GM23338 (cell line): ENCODE results near the gene INPP5A. TPM values are rescaled to one million over a fixed set of nuclear protein-coding genes. Genes with fewer than 3 reads are reported as not detected.

Experiments
- NANOG ChIP-seq: IDR thresholded peaks from 2 replicates; pipeline ENCODE4 v1.6.1; 2016; ENCODE audit warnings: antibody characterized with exemption, borderline replicate concordance
- POLR2AphosphoS5 ChIP-seq: IDR thresholded peaks from 2 replicates; pipeline ENCODE4 v1.6.1; 2016; ENCODE audit warnings: antibody characterized with exemption, low read depth
- STAT1 ChIP-seq: IDR thresholded peaks from one replicate; pipeline ENCODE4 v1.6.1; 2016; ENCODE audit warnings: antibody characterized with exemption; ENCODE audit not compliant: unreplicated experiment
- ZNF114 ChIP-seq: fragments of 250-450 bp; sonication (Bioruptor Pico); IDR thresholded peaks from 2 replicates; pipeline ENCODE4 v1.5.0; 2020; ENCODE audit warnings: mild to moderate bottlenecking, moderate library complexity
- polyA plus RNA-seq: library from polyadenylated mRNA; unstranded; fragments of >200 nt; fragmentation: Nextera tagmentation; extraction: Ambion mirVana; gene quantifications from 2 replicates; pipeline ENCODE4 v1.2.1, GENCODE V29; 2016
- total RNA-seq: library from RNA; depleted of rRNA; stranded (reverse); fragments of >200 nt; shearing (Covaris generic); gene quantifications from 2 replicates; pipeline ENCODE4 v1.2.3, GENCODE V29; 2014
- TF ChIP-seq, protein P1 (sequence below): fragments of 250-450 bp; sonication (Bioruptor Pico); IDR thresholded peaks from 2 replicates; pipeline ENCODE4 v1.5.0; 2020; ENCODE audit warnings: mild to moderate bottlenecking, moderate library complexity
- TF ChIP-seq, protein P2 (sequence below): IDR thresholded peaks from one replicate; pipeline ENCODE4 v1.6.1; 2018; ENCODE audit warnings: antibody characterized with exemption; ENCODE audit not compliant: unreplicated experiment

The INPP5A gene
- total and polyA plus RNA-seq, 2 experiments from 2014 or later, result 5.9 to 40.6 TPM

DNA sequence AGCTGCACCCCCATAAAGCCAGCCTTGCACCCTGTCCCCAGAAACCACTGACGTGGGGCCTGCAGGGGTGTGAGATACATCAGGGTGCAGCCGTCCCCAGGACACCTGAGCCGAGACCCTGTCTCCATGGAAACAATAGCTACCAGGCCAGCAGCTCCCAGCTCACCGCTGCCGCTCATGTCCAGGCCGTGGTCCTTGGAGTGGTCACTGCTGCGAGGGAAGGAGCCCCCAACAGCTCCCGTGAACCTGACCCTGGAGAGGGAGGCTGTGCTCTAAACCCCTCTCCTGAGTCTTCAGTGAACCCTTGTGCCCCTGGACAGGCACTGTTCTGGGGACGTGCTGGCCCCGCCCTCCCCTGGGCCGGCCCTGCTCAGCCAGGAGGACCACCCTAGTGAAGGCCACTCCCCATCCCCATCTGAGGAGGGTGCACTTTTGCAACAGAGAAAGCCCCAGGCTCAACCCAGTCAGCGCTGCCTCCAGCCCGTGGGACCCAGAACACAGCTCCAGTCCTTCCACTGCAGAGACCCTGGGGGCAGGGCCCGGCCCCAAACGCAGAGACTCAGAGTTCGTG is 19.6 kb upstream of the INPP5A start (continued):
- TF ChIP-seq, protein P1, sequence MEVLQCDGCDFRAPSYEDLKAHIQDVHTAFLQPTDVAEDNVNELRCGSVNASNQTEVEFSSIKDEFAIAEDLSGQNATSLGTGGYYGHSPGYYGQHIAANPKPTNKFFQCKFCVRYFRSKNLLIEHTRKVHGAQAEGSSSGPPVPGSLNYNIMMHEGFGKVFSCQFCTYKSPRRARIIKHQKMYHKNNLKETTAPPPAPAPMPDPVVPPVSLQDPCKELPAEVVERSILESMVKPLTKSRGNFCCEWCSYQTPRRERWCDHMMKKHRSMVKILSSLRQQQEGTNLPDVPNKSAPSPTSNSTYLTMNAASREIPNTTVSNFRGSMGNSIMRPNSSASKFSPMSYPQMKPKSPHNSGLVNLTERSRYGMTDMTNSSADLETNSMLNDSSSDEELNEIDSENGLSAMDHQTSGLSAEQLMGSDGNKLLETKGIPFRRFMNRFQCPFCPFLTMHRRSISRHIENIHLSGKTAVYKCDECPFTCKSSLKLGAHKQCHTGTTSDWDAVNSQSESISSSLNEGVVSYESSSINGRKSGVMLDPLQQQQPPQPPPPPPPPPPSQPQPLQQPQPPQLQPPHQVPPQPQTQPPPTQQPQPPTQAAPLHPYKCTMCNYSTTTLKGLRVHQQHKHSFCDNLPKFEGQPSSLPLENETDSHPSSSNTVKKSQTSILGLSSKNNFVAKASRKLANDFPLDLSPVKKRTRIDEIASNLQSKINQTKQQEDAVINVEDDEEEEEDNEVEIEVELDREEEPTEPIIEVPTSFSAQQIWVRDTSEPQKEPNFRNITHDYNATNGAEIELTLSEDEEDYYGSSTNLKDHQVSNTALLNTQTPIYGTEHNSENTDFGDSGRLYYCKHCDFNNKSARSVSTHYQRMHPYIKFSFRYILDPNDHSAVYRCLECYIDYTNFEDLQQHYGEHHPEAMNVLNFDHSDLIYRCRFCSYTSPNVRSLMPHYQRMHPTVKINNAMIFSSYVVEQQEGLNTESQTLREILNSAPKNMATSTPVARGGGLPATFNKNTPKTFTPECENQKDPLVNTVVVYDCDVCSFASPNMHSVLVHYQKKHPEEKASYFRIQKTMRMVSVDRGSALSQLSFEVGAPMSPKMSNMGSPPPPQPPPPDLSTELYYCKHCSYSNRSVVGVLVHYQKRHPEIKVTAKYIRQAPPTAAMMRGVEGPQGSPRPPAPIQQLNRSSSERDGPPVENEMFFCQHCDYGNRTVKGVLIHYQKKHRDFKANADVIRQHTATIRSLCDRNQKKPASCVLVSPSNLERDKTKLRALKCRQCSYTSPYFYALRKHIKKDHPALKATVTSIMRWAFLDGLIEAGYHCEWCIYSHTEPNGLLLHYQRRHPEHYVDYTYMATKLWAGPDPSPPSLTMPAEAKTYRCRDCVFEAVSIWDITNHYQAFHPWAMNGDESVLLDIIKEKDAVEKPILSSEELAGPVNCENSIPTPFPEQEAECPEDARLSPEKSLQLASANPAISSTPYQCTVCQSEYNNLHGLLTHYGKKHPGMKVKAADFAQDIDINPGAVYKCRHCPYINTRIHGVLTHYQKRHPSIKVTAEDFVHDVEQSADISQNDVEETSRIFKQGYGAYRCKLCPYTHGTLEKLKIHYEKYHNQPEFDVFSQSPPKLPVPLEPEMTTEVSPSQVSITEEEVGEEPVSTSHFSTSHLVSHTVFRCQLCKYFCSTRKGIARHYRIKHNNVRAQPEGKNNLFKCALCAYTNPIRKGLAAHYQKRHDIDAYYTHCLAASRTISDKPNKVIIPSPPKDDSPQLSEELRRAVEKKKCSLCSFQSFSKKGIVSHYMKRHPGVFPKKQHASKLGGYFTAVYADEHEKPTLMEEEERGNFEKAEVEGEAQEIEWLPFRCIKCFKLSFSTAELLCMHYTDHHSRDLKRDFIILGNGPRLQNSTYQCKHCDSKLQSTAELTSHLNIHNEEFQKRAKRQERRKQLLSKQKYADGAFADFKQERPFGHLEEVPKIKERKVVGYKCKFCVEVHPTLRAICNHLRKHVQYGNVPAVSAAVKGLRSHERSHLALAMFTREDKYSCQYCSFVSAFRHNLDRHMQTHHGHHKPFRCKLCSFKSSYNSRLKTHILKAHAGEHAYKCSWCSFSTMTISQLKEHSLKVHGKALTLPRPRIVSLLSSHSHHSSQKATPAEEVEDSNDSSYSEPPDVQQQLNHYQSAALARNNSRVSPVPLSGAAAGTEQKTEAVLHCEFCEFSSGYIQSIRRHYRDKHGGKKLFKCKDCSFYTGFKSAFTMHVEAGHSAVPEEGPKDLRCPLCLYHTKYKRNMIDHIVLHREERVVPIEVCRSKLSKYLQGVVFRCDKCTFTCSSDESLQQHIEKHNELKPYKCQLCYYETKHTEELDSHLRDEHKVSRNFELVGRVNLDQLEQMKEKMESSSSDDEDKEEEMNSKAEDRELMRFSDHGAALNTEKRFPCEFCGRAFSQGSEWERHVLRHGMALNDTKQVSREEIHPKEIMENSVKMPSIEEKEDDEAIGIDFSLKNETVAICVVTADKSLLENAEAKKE, result no peak
- TF ChIP-seq ZNF114 (CRISPR knock-in tag) (no peak), POLR2AphosphoS5 (no peak; the same call in 1 of the 2 replicates), STAT1 (no peak), NANOG (no peak)
- TF ChIP-seq, protein P2, sequence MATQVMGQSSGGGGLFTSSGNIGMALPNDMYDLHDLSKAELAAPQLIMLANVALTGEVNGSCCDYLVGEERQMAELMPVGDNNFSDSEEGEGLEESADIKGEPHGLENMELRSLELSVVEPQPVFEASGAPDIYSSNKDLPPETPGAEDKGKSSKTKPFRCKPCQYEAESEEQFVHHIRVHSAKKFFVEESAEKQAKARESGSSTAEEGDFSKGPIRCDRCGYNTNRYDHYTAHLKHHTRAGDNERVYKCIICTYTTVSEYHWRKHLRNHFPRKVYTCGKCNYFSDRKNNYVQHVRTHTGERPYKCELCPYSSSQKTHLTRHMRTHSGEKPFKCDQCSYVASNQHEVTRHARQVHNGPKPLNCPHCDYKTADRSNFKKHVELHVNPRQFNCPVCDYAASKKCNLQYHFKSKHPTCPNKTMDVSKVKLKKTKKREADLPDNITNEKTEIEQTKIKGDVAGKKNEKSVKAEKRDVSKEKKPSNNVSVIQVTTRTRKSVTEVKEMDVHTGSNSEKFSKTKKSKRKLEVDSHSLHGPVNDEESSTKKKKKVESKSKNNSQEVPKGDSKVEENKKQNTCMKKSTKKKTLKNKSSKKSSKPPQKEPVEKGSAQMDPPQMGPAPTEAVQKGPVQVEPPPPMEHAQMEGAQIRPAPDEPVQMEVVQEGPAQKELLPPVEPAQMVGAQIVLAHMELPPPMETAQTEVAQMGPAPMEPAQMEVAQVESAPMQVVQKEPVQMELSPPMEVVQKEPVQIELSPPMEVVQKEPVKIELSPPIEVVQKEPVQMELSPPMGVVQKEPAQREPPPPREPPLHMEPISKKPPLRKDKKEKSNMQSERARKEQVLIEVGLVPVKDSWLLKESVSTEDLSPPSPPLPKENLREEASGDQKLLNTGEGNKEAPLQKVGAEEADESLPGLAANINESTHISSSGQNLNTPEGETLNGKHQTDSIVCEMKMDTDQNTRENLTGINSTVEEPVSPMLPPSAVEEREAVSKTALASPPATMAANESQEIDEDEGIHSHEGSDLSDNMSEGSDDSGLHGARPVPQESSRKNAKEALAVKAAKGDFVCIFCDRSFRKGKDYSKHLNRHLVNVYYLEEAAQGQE, result no peak
